ENCODE results near the gene ULBP1.
"Not testable (repeated sequence)": the region's sequence is repeated elsewhere in the genome, so short reads cannot be mapped to it uniquely, and the experiment has no call there.

Gene ULBP1

DNA sequence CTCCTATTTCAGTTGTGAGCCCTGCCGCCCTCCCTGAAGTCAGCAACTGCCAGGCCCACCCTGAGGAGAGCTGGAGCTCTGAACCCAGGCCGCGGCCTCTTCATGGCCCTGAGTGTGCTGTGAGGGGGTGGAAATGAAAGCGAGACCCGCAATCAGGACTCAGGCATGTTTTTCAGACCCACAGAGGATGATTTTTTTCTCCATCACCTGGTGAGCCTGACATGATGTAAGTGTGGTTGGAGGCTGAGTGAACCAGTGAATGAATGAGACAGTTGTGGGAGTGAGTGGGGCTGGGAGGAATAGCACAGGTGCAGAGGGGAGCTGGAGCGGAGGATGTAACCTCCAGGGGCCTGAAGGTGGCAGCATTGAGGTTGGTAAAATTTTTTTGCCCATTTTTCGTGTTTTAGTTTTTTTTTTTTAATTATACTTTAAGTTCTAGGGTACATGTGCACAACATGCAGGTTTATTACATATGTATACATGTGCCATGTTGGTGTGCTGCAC lies 43.3 kb downstream of the ULBP1 start:
- no peak for DNase-seq

DNA sequence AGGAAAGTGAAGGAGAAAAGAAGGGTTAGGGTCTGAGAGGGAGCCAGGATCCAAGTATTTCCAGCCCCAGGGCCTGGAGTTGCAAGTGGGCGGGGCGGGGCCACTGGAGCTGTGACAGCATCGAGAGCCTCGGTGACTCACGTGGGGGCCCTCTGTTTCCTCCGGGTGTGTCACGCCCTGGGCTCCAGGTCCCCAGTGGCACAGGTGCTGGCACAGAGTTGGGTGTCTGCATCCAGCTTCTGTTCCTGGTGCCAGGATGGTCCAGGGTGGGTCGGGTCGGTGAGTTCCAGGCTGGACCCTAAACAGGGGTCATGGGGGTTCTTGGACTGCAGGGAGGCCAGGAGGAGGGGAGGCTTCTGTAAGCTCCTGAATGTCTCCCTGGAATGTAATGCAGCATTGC lies 44.8 kb downstream of the ULBP1 start:
- no peak for DNase-seq

DNA sequence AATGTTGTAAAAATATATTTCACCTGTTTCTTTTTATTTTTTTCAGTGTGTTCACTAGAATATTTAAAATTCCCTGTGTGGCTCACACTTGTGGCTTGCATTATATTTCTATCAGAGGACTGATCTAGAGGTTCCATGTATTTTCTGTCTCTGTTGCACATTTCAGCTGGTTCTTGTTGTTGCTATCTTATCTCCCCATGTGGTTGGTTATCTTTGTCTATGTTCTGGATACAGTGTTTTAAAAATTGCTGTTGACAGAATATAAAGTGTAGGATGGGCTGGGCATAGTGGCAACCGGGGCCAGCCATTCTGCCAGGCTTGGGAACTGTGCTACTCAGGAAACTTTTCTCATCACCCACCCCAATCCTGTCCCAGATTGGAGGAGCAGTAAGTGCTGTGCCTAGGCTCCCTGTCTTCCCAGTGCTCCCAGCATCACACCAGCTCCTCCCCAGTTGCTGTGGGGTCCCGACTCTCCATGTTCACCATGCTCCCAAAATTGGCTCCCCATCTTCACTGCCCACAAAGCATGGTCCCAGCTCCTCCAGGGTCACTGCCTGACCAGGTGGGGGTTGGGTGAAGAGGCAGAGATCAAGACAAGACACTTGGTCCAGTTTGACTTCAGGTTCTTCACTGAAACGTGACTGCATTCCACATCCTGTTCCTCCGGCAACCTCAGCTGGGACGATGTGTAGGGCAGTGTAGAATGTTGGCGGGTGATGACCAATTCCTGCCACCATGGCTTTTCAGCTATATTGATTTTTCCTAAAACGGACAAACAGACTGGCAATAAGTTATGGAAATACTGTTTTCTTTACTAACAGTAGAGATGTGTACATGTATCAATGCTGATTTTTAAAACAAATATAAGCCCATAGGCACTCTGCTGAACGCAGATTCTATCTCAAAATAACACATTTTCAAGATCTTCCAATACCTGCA lies 49.4 kb downstream of the ULBP1 start:
- DNase-seq: not testable (repeated sequence)

DNA sequence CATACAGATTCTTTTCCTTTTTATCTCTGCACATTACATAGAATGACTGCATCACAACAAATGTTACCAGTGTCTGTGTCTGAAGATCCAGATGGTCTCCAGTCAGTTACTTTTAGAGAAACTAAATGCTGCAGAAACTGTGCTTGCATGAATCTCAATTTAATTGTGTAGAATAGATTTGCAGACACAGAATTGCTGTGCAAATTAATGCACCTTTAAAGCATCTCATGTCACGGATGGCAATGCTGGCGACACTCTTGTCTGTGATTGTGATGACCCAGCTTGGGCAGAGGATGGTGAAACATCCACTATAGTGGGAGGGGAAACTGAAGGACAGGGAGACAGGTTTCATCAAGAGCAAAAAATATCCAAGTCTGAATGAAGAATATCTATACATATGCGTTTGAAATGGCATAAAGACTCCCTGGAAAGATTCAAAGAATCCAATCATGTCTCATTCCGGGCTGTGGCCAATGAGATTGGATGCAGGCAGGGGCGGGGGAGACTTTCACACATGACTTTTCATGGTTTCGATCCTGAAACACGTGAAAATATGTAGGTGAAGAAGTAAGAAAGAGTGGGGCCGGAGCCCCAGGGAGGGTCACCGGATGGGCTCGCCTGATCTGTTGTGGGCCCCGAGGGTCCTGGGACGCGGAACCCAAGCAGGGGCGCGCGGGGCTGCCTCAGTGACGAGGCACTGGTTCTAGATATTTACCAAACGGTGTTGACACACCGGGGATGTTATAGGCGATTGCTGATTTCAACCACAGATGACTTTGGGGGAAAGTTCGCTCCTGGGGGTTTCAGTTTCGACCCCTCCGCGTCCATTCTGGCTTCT lies 50.3 kb downstream of the ULBP1 start:
- DNase-seq: not testable (repeated sequence)

DNA sequence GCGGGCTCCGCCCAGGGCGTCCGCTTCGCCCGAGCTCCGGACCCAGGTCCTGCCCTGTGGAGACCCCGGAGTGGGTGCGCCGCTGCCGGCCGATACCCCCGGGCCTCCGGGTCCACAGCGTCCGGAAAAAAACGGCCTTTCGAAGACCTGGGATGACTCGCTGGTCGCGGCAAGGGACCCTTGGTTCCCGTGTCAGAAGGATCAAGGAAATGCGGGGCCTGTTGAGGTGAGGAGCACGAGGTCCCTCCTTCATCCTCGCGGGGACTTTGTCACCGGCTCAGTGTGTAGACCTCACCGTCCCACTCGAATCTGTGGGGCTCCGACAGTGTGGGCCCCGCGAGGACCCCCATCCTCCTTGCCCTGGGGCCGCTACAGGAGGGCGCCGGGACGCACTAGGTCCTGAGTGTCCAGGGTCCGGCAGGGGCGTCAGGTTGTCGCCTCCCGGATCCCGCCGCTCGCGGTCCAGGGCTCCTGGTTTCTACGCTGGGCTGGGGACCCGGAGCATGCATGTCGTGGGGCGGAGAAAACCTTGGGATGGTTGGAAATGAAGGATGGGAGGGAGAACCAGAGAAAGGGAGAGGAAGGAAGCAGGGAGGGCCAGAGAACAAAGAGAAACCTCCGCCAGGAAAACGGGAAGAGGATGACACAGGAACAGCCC lies 51.0 kb downstream of the ULBP1 start:
- not testable (repeated sequence) for DNase-seq

DNA sequence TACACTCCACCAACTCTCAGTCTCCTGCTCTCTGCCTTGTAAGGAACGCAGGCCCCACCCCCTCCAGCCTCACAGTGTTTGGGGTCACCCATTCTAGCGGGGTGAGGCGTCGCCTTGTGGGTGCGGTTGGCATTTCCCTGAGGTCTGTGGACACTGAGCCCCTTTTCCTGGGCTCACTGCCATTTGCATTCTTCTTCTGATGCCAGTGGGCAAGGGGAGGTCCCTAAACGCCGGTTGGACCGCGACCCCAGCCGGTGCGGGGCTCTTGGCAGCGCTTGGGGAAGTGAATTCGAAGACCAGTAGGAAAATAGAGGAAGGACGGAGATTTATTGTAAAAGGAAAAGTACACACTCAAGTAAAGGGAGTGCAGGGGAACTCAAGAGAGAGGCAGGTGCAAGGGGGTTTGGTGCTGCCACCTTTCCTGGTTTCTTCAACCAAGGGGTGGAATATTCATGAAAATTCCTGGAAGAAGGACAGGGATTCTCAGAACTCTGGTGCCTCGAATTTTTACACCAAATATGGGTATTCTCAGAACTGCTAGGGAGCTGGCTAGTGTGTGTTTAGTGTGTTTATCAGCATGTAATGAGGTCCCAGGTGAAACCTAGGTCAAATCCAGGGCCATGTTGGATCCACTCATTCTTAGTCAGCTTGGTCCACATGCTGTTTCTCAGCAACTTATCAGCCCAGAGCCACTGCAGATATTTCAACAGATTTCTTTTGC lies 51.7 kb downstream of the ULBP1 start:
- DNase-seq: not testable (repeated sequence)

DNA sequence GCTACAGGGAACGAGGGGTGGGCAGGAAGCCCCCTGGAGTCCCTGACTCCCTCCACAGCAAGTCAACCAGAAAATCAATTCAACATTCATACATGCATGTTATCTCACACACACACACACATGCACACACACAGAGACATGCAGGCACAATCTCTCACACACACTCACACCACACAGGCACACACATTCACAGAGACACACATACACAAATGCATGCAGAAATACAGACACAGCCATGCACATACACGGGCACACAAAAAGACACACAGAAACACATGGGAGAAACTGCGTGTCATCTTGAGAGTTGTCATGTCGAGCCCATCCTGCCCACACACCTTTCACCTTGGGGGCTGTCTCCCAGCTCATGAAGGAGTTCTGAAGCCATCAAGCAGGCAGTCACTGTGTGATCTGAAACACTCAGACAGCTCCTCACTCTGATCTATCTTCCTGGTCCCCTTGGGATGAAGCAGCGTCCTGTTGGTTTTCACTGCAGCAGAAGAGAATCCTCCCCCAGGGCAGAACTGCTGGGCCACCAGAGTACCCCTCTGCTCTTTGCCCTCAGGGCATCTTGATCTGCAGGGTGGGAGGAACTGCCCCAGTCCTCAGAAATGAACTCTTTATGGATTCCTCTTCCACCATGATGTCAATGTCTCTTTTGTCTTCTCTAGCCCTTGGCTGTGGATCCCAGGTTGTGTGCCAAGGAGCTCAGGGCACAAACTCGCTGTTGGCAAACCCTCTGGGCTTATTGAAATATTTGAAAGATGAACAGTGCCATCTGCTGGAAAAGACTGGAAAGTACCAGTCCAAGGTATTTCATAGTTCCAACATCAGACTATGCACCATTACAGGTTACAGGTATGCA lies 52.8 kb downstream of the ULBP1 start:
- DNase-seq: no peak

DNA sequence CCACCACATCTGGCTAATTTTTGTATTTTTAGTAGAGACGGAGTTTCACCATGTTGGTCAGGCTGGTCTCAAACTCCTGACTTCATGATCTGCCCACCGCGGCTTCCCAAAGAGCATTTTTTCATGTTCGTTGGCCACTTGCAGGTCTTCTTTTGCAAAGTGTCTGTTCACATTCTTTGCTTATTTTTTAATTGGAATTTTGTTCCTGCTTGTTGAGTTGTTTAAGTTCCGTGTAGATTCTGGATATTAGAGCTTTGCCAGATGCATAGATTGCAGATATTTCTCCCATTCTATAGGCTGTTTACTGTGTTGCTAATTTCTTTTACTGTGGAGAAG lies 53.4 kb downstream of the ULBP1 start:
- not testable (repeated sequence) for DNase-seq

DNA sequence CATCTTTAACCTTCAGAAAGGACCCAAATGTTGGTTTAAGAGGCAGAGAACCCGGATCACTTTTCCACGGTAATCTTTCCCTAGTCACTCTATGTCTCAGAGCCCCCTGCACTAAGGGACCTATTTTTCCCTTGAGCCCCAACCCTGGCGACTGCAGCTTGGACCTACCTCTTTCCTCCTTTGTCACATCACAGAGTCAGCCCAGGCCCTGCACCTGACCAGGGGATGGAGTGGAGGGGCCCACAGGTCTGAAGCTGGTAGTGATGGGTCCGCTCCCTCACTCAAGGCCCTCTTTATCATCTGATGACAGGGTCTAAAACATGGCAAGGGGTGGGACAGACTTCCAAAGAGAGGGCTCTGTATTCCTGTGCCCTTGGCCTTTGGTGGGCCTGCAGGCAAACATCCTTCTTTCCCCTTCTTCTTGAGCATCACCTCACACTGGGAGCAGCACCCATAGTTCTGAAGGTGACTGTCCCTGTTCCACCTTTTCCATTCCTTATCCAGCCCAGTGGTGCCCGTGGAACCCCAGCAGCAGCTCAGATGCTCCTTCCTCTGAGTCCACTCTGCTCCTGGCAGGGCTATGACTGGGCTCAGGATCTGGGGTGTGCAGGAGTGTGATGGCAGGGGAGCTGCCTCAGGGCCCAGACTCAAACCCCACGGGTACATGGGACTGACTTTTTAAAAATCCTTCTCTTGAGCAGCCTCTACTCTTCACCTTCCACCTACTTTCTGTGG lies 55.3 kb downstream of the ULBP1 start:
- DNase-seq: no peak

DNA sequence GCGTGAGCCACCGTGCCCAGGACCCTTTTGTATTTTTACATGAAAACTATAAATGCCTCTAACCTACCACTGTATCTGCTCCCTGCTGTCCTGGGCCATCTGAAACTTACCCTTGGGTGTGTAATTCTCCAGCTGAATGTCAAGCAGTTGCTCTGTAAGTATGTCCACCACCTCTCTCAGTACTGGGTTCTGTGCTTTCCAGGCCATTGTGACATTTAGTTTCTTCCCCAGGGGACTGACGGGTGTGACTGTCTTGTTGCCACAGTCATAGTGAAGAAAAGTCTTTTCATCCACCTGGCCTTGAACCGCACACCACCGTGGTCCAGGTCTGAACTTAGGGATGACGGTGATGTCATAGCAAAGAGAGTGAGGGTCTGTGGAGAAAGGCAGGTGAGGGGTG lies 58.1 kb downstream of the ULBP1 start:
- DNase-seq: not testable (repeated sequence)

Data from GOT3 (cell line).